Measurements from ENCODE around the gene NOX5. TPM values are rescaled to one million over a fixed set of nuclear protein-coding genes. Genes with fewer than 3 reads are reported as not detected.

The NOX5 gene
- total and polyA plus RNA-seq, 10 donors = 0.36 to 29.2 (median 13.5) TPM

GRCh38 chr15:68983961-68984481, 30.5 kb upstream of the NOX5 start:
- 81 to 92% (median 86%) methylated on average over 4 of the region's 4 CpGs for WGBS, 5 donors
- H3K4me1 ChIP-seq = no peaks in the 10 kb centered on the region
- no peak overlapping the region for H3K4me3 ChIP-seq
- DNase-seq = no peak
- H3K27me3 ChIP-seq (replicated peaks in 1 of 7) = peaks cover 0 to 16% (median 0%) of the 10 kb centered on the region in 7 donors
- TF ChIP-seq, protein P1, sequence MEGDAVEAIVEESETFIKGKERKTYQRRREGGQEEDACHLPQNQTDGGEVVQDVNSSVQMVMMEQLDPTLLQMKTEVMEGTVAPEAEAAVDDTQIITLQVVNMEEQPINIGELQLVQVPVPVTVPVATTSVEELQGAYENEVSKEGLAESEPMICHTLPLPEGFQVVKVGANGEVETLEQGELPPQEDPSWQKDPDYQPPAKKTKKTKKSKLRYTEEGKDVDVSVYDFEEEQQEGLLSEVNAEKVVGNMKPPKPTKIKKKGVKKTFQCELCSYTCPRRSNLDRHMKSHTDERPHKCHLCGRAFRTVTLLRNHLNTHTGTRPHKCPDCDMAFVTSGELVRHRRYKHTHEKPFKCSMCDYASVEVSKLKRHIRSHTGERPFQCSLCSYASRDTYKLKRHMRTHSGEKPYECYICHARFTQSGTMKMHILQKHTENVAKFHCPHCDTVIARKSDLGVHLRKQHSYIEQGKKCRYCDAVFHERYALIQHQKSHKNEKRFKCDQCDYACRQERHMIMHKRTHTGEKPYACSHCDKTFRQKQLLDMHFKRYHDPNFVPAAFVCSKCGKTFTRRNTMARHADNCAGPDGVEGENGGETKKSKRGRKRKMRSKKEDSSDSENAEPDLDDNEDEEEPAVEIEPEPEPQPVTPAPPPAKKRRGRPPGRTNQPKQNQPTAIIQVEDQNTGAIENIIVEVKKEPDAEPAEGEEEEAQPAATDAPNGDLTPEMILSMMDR (IDR thresholded peaks at IDR 0.05 in 8 of 11, conservative IDR thresholded peaks at IDR 0.05 in 3 of 11) = no peak
- TF ChIP-seq POLR2A (IDR thresholded peaks at IDR 0.05) (no peak), POLR2AphosphoS5 (IDR thresholded peaks at IDR 0.05) (no peak)
- intact Hi-C loops (cut with DNase I; ENCODE audit: low total_unique reads) = no loop called here
- H3K9me3 ChIP-seq = no peaks in the 10 kb centered on the region
- H3K27ac ChIP-seq = no peak overlapping the region
- no peaks in the 10 kb centered on the region for H3K36me3 ChIP-seq

DNA sequence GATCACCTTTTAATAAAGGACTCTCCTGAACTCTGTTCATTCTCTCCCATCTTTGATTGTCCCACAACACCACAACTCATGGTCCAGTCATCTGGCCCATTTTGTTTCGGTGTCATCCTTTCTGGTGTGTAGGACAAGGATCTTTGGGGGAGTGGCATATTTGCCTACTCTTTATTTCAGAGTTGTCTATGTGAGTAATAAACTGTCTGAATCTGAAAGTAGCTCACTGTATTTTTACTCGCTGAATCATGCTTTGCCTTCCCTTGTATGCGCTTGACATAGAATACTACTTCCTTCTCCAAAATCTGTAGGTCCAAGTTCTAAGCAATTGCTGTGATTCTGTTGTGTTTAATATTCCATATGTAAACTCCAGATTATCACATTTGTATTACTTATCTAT, 29.9 kb upstream of the NOX5 start:
- peaks cover 0 to 16% (median 0%) of the 10 kb centered on the region in 7 donors for H3K27me3 ChIP-seq (replicated peaks in 1 of 7)
- no peaks in the 10 kb centered on the region for H3K4me1 ChIP-seq
- no peak for DNase-seq
- no peak overlapping the region for H3K4me3 ChIP-seq
- no peaks in the 10 kb centered on the region for H3K36me3 ChIP-seq
- TF ChIP-seq POLR2AphosphoS5 (IDR thresholded peaks at IDR 0.05) (no peak), POLR2A (IDR thresholded peaks at IDR 0.05) (no peak)
- TF ChIP-seq, protein P1 (IDR thresholded peaks at IDR 0.05 in 8 of 11, conservative IDR thresholded peaks at IDR 0.05 in 3 of 11) = no peak
- no peak overlapping the region for H3K27ac ChIP-seq
- no peaks in the 10 kb centered on the region for H3K9me3 ChIP-seq
- WGBS, 5 donors = 86 to 92% (median 88%) methylated on average over 3 of the region's 3 CpGs
- intact Hi-C loops (cut with DNase I; ENCODE audit: low total_unique reads) = no loop called here

DNA sequence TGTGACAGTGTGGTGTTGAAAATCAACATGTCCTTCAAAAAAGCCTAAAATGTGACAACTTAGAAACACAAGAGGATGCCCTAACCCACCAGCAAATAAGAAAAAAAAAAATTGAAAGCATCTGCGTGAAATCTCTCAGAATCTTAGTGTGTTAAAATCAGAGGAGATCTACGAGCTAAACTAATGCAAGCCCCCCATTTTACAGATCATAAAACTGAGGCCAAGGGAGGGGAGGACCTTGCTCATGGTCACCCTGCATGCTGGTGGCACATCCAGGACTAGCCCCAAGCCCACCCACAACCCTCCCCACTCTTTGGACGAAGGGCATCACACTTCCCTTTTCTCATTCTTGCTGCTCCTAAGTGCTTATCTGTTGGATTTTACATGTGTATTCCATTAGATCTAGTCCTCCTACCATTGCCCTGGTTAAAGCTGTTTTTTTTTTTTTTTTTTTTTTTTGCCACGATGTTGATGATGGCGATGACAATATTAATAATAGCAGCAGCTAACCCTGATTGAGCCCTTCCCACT, 29.1 kb upstream of the NOX5 start:
- 78 to 88% (median 82%) methylated on average over 5 of the region's 5 CpGs for WGBS, 5 donors
- H3K4me1 ChIP-seq = no peaks in the 10 kb centered on the region
- H3K4me3 ChIP-seq = no peak overlapping the region
- no peaks in the 10 kb centered on the region for H3K36me3 ChIP-seq
- intact Hi-C loops (cut with DNase I; ENCODE audit: low total_unique reads) = no loop called here
- H3K9me3 ChIP-seq = no peaks in the 10 kb centered on the region
- DNase-seq = no peak
- no peak overlapping the region for H3K27ac ChIP-seq
- peaks cover 0 to 11% (median 0%) of the 10 kb centered on the region in 7 donors for H3K27me3 ChIP-seq (replicated peaks in 1 of 7)
- TF ChIP-seq POLR2A (IDR thresholded peaks at IDR 0.05) = no peak
- TF ChIP-seq, protein P1 (IDR thresholded peaks at IDR 0.05 in 8 of 11, conservative IDR thresholded peaks at IDR 0.05 in 3 of 11) = no peak
- TF ChIP-seq POLR2AphosphoS5 (IDR thresholded peaks at IDR 0.05) = no peak

- intact Hi-C loops (cut with DNase I; ENCODE audit: low total_unique reads) = no loop called here
- 83 to 94% (median 86%) methylated on average over 5 of the region's 5 CpGs for WGBS, 5 donors
These were observed 28.2 kb upstream of the NOX5 start for GRCh38 chr15:68986322-68986721.

More at GRCh38 chr15:68986322-68986721, 28.2 kb upstream of the NOX5 start:
- H3K4me3 ChIP-seq = no peak overlapping the region
- H3K9me3 ChIP-seq = no peaks in the 10 kb centered on the region
- no peaks in the 10 kb centered on the region for H3K4me1 ChIP-seq
- no peak overlapping the region for H3K27ac ChIP-seq
- H3K27me3 ChIP-seq (replicated peaks in 1 of 7) = peaks cover 0 to 5% (median 0%) of the 10 kb centered on the region in 7 donors
- DNase-seq = no peak
- TF ChIP-seq, protein P1 (IDR thresholded peaks at IDR 0.05 in 8 of 11, conservative IDR thresholded peaks at IDR 0.05 in 3 of 11) = no peak
- no peak for TF ChIP-seq POLR2A (IDR thresholded peaks at IDR 0.05)
- TF ChIP-seq POLR2AphosphoS5 (IDR thresholded peaks at IDR 0.05) = no peak
- no peaks in the 10 kb centered on the region for H3K36me3 ChIP-seq
